Measurements from ENCODE around the gene UNC93A.
"Not testable (repeated sequence)": the region's sequence is repeated elsewhere in the genome, so short reads cannot be mapped to it uniquely, and the experiment has no call there.

Gene UNC93A

DNA sequence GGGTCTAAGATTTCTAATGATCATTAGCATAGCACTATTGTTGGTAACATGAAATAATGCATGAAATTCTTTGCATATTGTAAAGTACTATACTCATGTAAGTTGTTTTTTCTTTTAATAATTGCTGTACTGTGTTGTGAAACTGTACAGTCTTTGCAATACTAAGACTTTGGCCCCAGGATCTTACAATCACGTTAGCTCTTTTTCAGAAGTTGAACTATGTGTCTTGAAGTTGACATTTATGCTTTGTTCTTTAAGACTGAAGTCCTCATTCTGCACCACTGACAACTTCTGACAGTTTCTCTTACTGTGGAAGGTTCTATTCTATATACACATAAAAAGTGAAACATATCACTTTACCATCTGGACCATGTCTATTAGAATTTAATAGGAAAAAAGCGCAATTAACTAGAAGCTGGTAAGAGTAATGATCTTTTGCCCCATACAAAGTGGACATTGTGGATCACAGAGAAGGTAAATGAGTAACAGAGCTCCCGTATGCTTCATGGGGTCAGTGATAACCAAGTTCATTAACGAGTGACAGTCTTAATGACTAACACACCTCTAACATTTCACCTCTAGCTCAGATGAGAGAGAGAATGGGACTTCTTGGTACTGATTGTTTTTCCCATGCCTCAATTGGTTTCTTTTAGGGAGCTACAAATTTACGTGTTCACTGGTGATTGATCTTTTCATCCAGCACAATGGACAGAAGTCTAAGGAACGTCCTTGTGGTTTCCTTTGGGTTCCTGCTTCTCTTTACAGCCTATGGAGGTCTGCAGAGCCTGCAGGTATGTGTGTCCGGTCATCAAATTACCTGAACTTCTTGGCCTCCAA, at the start of gene UNC93A:
TSS of gene UNC93A (plus strand) at position 530 of the 837 bp plus-strand sequence. CDS start at position 705, 175 bp downstream.
- Histone ChIP-seq H3K27ac (ENCODE audit: low read length) (no peak within 1 kb of the TSS), H3K27me3 (ENCODE audit: low read depth, low read length) (no peaks in the 10 kb centered on the region), H3K4me3 (ENCODE audit: low read depth in 1 of 2, low read length in 2 of 2) (no peak within 1 kb of the TSS), H3K4me1 (ENCODE audit: control insufficient read depth in 1 of 2, insufficient read depth in 2 of 2, low read length in 2 of 2) (no peaks in the 10 kb centered on the region), H3K36me3 (ENCODE audit: control insufficient read depth in 1 of 2, insufficient read depth in 2 of 2, low read length in 2 of 2) (no peaks in the 10 kb centered on the region), H3K9me3 (ENCODE audit: control insufficient read depth in 1 of 2, low read length in 2 of 2) (no peaks in the 10 kb centered on the region)

DNA sequence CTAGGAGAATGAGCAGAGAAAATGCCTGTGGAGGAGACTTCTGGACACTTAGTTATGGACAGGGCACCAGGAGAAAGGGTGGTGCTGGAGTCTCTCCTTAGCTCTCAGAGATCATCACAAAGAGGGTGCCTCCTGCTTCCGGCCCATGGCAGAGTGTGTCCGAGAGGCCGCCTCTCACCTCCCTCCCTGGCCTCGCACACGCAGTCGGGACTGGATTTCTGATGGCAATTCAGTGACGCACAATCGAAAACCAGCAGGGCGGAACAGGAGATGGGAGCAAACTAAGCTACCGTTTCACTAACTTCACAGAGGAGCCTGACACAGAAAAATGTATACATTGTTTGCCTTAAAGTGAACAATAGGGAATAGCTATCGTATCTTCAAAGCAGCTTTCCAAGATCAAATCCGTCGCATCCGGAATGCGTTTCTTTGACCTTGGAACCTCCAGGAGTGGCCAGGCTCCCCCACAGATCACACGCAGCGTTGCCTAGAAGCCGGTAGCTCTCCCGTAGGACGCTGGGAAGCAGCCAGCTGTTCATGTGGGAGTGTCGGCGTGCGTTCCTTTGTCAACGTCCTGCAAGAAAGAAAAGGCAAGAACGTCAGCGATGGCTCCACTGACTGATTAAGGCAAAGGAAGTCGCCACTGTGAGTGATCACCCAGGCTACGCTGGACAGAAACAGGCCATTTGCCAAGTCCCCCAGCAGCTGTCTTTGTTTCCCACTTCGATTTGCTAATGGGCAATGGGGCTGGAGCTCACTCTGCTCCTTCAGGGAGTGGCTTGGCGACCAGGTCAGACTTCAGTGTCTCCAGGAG, 49.6 kb upstream of the UNC93A start:
- H3K27me3 ChIP-seq (ENCODE audit: low read depth, low read length); H3K36me3 ChIP-seq (ENCODE audit: control insufficient read depth in 1 of 2, insufficient read depth in 2 of 2, low read length in 2 of 2); H3K4me1 ChIP-seq (ENCODE audit: control insufficient read depth in 1 of 2, insufficient read depth in 2 of 2, low read length in 2 of 2); H3K27ac ChIP-seq (ENCODE audit: low read length); H3K9me3 ChIP-seq (ENCODE audit: control insufficient read depth in 1 of 2, low read length in 2 of 2); H3K4me3 ChIP-seq (ENCODE audit: low read depth in 1 of 2, low read length in 2 of 2): not testable (repeated sequence)

DNA sequence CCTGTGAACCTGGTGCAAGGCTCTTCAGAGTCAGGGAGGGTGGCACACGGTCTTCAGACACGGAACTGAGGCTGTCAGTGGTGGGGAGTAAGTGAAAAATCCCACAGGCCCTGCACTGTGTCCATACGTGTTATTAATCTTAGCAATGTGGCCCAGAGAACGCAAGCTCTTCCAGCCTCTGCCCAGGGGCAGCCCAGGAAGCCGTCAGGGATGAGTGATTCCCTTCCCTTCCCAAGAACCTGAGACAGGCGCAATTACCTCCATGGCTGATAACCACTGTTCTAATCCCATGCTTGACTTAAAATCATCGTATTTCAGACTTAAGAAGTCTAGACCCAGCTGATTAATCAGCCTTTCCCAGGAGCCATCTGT, 49.0 kb upstream of the UNC93A start:
- not testable (repeated sequence) for H3K36me3 ChIP-seq (ENCODE audit: control insufficient read depth in 1 of 2, insufficient read depth in 2 of 2, low read length in 2 of 2); H3K27me3 ChIP-seq (ENCODE audit: low read depth, low read length); H3K4me1 ChIP-seq (ENCODE audit: control insufficient read depth in 1 of 2, insufficient read depth in 2 of 2, low read length in 2 of 2); H3K27ac ChIP-seq (ENCODE audit: low read length); H3K9me3 ChIP-seq (ENCODE audit: control insufficient read depth in 1 of 2, low read length in 2 of 2); H3K4me3 ChIP-seq (ENCODE audit: low read depth in 1 of 2, low read length in 2 of 2)

DNA sequence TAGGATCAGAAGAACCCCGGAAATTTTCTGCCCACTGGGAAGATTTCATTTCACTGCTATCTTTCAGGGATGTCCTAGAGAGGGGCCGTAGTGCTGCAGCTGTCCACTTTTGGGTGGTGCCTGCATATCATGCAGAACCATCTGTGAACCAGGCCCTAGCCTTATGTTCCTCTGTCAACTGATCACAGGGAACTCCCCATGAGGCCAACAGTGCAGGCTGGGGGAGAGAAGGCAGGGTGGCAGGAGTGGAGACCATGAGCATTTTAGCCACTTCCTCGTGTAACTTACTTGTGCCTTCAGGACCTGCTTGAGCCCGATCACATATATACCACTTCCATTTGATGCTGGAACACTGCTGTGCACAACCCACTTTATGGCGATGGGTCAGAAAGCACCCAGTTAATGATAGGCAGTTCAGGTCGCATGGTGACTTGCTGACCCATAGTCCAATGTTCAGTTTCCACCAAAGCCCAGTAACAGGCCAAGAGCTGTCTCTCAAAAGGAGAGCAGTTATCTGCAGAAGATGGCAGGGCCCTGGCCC, 48.5 kb upstream of the UNC93A start:
- not testable (repeated sequence) for H3K4me1 ChIP-seq (ENCODE audit: control insufficient read depth in 1 of 2, insufficient read depth in 2 of 2, low read length in 2 of 2); H3K27me3 ChIP-seq (ENCODE audit: low read depth, low read length); H3K36me3 ChIP-seq (ENCODE audit: control insufficient read depth in 1 of 2, insufficient read depth in 2 of 2, low read length in 2 of 2); H3K9me3 ChIP-seq (ENCODE audit: control insufficient read depth in 1 of 2, low read length in 2 of 2); H3K27ac ChIP-seq (ENCODE audit: low read length); H3K4me3 ChIP-seq (ENCODE audit: low read depth in 1 of 2, low read length in 2 of 2)

DNA sequence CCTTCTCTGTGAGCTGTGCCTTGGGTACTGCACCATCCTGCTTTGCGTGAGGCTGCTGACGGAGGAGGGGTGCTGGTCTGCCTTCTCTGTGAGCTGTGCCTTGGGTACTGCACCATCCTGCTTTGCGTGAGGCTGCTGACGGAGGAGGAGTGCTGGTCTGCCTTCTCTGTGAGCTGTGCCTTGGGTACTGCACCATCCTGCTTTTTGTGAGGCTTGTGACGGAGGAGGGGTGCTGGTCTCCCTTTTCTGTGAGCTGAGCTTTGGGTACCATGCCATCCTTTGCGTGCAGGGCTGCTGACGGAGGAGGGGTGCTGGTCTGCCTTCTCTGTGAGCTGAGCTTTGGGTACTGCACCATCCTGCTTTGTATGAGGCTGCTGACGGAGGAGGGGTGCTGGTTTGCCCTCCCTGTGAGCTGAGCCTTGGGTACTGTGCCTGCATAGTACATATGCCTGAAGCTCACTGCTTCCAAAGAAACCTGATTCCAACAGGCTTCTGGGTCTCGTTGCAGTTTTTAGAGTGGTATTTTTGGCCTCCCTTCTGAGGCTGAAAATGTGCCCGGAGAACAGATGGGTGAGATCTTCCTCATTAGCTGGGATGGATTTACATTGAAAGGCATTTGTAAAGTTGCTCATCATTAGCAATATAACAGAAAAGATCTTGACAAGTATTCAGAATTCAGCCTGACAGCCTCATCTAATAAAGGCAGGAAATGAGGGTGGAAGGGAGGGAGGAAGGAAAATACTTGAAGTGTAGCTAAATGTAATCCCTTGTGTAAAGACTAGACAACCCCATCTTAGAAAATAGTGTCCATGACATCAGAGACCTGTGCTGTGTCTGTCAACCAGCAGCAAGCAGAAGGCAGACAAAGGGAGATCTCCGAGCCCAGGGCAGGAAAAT, 46.8 kb upstream of the UNC93A start:
- no peak overlapping the region for H3K27ac ChIP-seq (ENCODE audit: low read length)
- no peaks in the 10 kb centered on the region for H3K27me3 ChIP-seq (ENCODE audit: low read depth, low read length)
- H3K4me3 ChIP-seq (ENCODE audit: low read depth in 1 of 2, low read length in 2 of 2): no peak overlapping the region
- no peaks in the 10 kb centered on the region for H3K4me1 ChIP-seq (ENCODE audit: control insufficient read depth in 1 of 2, insufficient read depth in 2 of 2, low read length in 2 of 2)
- H3K36me3 ChIP-seq (ENCODE audit: control insufficient read depth in 1 of 2, insufficient read depth in 2 of 2, low read length in 2 of 2): no peaks in the 10 kb centered on the region
- no peaks in the 10 kb centered on the region for H3K9me3 ChIP-seq (ENCODE audit: control insufficient read depth in 1 of 2, low read length in 2 of 2)

DNA sequence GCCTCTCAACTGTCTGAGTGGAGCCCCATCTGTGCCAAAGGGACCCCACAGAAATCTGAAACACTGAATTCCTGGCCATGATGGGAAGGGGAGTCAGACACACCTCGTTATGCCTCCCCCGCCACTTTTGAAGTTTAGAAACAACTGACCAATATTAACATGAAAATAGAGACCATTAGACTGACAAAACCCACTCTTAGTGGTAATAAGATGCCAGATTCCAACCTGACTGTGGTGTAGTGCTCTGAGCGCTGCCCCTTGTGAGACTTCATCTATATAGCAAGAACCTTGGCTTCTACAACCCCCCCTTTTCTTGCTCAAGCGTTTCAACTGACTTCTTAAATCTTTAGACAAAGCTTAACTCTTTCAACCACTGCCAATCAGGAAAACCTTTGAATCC, 46.1 kb upstream of the UNC93A start:
- Histone ChIP-seq H3K36me3 (ENCODE audit: control insufficient read depth in 1 of 2, insufficient read depth in 2 of 2, low read length in 2 of 2) (no peaks in the 10 kb centered on the region), H3K4me1 (ENCODE audit: control insufficient read depth in 1 of 2, insufficient read depth in 2 of 2, low read length in 2 of 2) (no peaks in the 10 kb centered on the region), H3K27ac (ENCODE audit: low read length) (no peak overlapping the region), H3K9me3 (ENCODE audit: control insufficient read depth in 1 of 2, low read length in 2 of 2) (no peaks in the 10 kb centered on the region), H3K27me3 (ENCODE audit: low read depth, low read length) (no peaks in the 10 kb centered on the region), H3K4me3 (ENCODE audit: low read depth in 1 of 2, low read length in 2 of 2) (no peak overlapping the region)

DNA sequence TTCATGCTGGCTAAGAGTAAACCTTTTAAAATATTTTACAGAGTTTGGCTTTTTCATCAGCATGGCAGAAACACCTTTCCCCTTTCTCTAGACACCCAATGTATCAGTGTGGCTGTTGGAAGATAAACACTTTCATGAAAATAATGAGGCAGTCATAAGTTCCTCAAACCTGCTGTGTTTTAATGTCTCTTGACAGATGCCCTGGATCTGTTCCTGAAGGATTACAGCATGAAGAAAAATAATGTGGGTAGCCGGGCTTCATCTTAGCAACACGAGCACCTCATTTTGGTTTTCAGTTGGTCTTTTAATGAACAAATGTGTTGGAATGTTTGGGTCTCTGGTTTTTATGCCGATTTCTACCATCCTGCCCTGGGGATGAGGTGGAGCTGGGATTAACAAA, 45.5 kb upstream of the UNC93A start:
- Histone ChIP-seq H3K4me3 (ENCODE audit: low read depth in 1 of 2, low read length in 2 of 2) (no peak overlapping the region), H3K27me3 (ENCODE audit: low read depth, low read length) (no peaks in the 10 kb centered on the region), H3K9me3 (ENCODE audit: control insufficient read depth in 1 of 2, low read length in 2 of 2) (no peaks in the 10 kb centered on the region), H3K4me1 (ENCODE audit: control insufficient read depth in 1 of 2, insufficient read depth in 2 of 2, low read length in 2 of 2) (no peaks in the 10 kb centered on the region), H3K27ac (ENCODE audit: low read length) (no peak overlapping the region), H3K36me3 (ENCODE audit: control insufficient read depth in 1 of 2, insufficient read depth in 2 of 2, low read length in 2 of 2) (no peaks in the 10 kb centered on the region)

DNA sequence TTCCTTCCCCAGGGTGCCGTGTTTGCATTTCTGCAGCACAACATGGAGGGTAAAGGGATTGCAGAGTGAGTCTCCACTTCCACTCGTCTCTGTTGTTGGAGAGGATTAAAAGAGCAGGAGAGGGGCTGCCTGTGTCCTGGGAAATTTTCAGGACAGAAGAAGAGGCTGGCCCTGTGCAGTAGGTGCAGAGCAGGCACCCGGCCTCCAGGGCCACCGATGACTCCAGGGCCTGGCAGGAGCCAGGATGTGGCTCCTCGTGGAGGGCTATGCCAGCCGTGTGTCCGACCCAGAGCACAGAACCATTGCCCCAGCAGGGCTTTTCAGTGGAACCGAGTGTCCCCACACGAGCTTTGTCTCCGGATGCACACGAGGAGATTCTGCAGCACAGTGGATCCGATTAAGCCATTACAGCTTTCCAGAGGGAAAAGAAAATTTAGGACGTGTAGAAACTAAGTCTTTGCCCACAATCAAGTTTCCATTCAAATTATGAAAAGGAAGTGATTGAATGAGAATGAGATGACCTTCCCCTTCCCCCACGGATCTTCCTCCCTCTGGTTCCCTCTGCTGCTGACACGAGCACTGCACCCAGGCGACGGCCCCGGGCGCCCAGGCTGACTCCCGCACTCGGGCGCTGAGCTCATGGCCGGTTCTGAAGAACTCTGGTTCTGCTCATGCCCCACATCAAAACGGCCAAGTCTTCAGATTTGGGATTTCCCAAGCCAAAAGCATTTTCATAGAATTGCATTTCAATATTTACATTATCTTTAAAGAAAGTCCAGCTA, 43.1 kb upstream of the UNC93A start:
- Histone ChIP-seq H3K4me3 (ENCODE audit: low read depth in 1 of 2, low read length in 2 of 2) (no peak overlapping the region), H3K36me3 (ENCODE audit: control insufficient read depth in 1 of 2, insufficient read depth in 2 of 2, low read length in 2 of 2) (no peaks in the 10 kb centered on the region), H3K4me1 (ENCODE audit: control insufficient read depth in 1 of 2, insufficient read depth in 2 of 2, low read length in 2 of 2) (no peaks in the 10 kb centered on the region), H3K27me3 (ENCODE audit: low read depth, low read length) (no peaks in the 10 kb centered on the region), H3K9me3 (ENCODE audit: control insufficient read depth in 1 of 2, low read length in 2 of 2) (no peaks in the 10 kb centered on the region), H3K27ac (ENCODE audit: low read length) (no peak overlapping the region)

DNA sequence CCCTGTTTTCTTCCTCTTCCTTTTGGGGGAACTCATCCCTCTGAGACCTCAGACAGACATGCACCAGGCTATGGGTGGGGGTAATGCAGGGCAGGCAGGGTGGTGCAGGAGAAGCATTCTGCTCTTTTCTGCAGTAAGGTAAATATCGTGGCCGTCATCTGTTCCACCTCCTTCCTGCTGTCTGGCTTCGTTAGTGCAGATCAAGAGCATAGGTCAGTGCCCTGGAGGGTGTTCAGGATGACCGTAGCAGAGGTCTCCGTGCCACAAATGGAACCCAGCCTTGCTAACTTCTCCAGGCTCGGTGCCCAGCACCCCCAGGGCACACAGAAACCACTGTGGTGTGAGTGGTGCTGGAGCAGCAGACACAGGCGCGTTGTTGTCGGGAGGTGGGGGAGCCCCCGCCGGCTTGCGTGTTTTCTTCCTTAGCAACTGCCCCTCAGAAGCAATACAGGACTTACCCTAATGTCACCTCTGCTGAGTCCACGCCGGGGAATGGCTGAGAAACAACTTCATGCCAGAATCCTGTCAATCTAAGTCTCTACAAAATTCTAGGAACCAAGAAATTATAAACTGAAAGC, 42.1 kb upstream of the UNC93A start:
- not testable (repeated sequence) for H3K27me3 ChIP-seq (ENCODE audit: low read depth, low read length); H3K4me3 ChIP-seq (ENCODE audit: low read depth in 1 of 2, low read length in 2 of 2); H3K4me1 ChIP-seq (ENCODE audit: control insufficient read depth in 1 of 2, insufficient read depth in 2 of 2, low read length in 2 of 2); H3K9me3 ChIP-seq (ENCODE audit: control insufficient read depth in 1 of 2, low read length in 2 of 2); H3K36me3 ChIP-seq (ENCODE audit: control insufficient read depth in 1 of 2, insufficient read depth in 2 of 2, low read length in 2 of 2); H3K27ac ChIP-seq (ENCODE audit: low read length)

DNA sequence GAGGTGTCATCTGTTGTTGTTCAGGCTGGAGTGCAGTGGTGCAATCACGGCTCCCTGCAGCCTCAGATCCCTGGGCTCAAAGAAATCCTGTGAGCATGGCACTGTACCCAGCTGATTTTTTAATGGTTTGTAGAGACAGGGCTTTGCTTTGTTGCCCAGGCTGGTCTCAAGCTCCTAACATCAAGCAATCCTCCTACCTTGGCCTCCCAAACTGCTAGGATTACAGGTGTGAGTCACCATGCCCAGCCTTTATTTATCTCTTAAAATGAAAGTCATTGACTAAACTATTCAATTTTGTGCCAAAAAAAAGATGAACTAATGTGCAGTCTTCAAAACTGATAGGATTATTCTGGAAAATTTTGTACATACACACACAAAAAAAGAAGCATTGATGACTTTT, 38.8 kb upstream of the UNC93A start:
- H3K9me3 ChIP-seq (ENCODE audit: control insufficient read depth in 1 of 2, low read length in 2 of 2): peaks cover 6 to 14% of the 10 kb centered on the region in 2 donors
- H3K36me3 ChIP-seq (ENCODE audit: control insufficient read depth in 1 of 2, insufficient read depth in 2 of 2, low read length in 2 of 2): no peaks in the 10 kb centered on the region
- no peaks in the 10 kb centered on the region for H3K27me3 ChIP-seq (ENCODE audit: low read depth, low read length)
- no peaks in the 10 kb centered on the region for H3K4me1 ChIP-seq (ENCODE audit: control insufficient read depth in 1 of 2, insufficient read depth in 2 of 2, low read length in 2 of 2)
- H3K27ac ChIP-seq (ENCODE audit: low read length): no peak overlapping the region
- H3K4me3 ChIP-seq (ENCODE audit: low read depth in 1 of 2, low read length in 2 of 2): no peak overlapping the region
